Liver (tissue), 9 donors: ENCODE results near the gene PLLP. TPM values are rescaled to one million over a fixed set of nuclear protein-coding genes. Genes with fewer than 3 reads are reported as not detected.

Experiments used
- DNase-seq: peaks from one replicate; pipeline ENCODE4 v3.0.0-alpha.2; 2017; ENCODE audit warnings: low spot score
- H3K27ac ChIP-seq, 2 donors: one replicate each; pipeline ENCODE4 v1.7.0; 2013; ENCODE audit warnings: inconsistent platforms in 2 of 2, low read length in 2 of 2, control low read depth in 1 of 2, low read depth in 1 of 2, mild to moderate bottlenecking in 1 of 2
- H3K27me3 ChIP-seq, 4 donors: one replicate each; pipeline versions ENCODE4 v1.6.1 to v1.7.0; 2013; ENCODE audit warnings: low read length in 3 of 4, inconsistent platforms in 1 of 4, mild to moderate bottlenecking in 1 of 4, moderate library complexity in 1 of 4; ENCODE audit not compliant: control insufficient read depth in 4 of 4, insufficient read depth in 4 of 4
- H3K36me3 ChIP-seq, 4 donors: one replicate each; pipeline versions ENCODE4 v1.6.1 to v1.7.0; 2013; ENCODE audit warnings: low read length in 3 of 4, mild to moderate bottlenecking in 3 of 4, low read depth in 1 of 4, moderate library complexity in 1 of 4; ENCODE audit not compliant: control insufficient read depth in 4 of 4, insufficient read depth in 3 of 4
- H3K4me1 ChIP-seq, 4 donors: one replicate each; pipeline versions ENCODE4 v1.6.1 to v1.7.0; 2013; ENCODE audit warnings: low read length in 3 of 4, mild to moderate bottlenecking in 3 of 4, moderate library complexity in 1 of 4; ENCODE audit not compliant: control insufficient read depth in 4 of 4, insufficient read depth in 4 of 4
- H3K4me3 ChIP-seq, 3 donors: one replicate each; pipeline versions ENCODE4 v1.6.1 to v1.7.0; 2013; ENCODE audit warnings: low read length in 3 of 3, control low read depth in 1 of 3, low read depth in 1 of 3, mild to moderate bottlenecking in 1 of 3
- H3K9ac ChIP-seq, 2 donors: one replicate each; pipeline ENCODE4 v1.7.0; 2013; ENCODE audit warnings: low read length in 2 of 2, mild to moderate bottlenecking in 2 of 2, moderate library complexity in 2 of 2, control low read depth in 1 of 2, low read depth in 1 of 2
- H3K9me3 ChIP-seq, 4 donors: one replicate each; pipeline versions ENCODE4 v1.6.1 to v1.7.0; 2013; ENCODE audit warnings: low read length in 3 of 4; ENCODE audit not compliant: control insufficient read depth in 4 of 4
- EGR1 ChIP-seq, 2 donors: IDR thresholded peaks; 2 replicates each; pipeline ENCODE4 v1.6.1; 2016 to 2018; ENCODE audit warnings: antibody characterized with exemption in 2 of 2, low read depth in 2 of 2
- FOXA1 ChIP-seq: IDR thresholded peaks from 2 replicates; pipeline ENCODE4 v1.6.1; 2016; ENCODE audit warnings: antibody characterized with exemption
- GABPA ChIP-seq, 2 donors: IDR thresholded peaks in 1 of 2; conservative IDR thresholded peaks in 1 of 2; 2 replicates each; pipeline ENCODE4 v1.6.1; 2016; ENCODE audit warnings: antibody characterized with exemption in 2 of 2, mild to moderate bottlenecking in 1 of 2, moderate library complexity in 1 of 2
- HNF4A ChIP-seq, 2 donors: conservative IDR thresholded peaks; 2 replicates each; pipeline ENCODE4 v1.6.1; 2016; ENCODE audit warnings: antibody characterized with exemption in 2 of 2, mild to moderate bottlenecking in 2 of 2
- HNF4G ChIP-seq: IDR thresholded peaks from 2 replicates; pipeline ENCODE4 v1.6.1; 2016; ENCODE audit warnings: antibody characterized with exemption
- NR2F2 ChIP-seq: IDR thresholded peaks from 2 replicates; pipeline ENCODE4 v1.6.1; 2016; ENCODE audit warnings: antibody characterized with exemption
- SP1 ChIP-seq: IDR thresholded peaks from 2 replicates; pipeline ENCODE4 v1.6.1; 2018; ENCODE audit warnings: antibody characterized with exemption, mild to moderate bottlenecking
- TAF1 ChIP-seq: conservative IDR thresholded peaks from 2 replicates; pipeline ENCODE4 v1.6.1; 2016; ENCODE audit warnings: antibody characterized with exemption, mild to moderate bottlenecking
- YY1 ChIP-seq: IDR thresholded peaks from 2 replicates; pipeline ENCODE4 v1.6.1; 2016; ENCODE audit warnings: antibody characterized with exemption, mild to moderate bottlenecking
- WGBS: extraction: QIAGEN DNeasy Blood & Tissue Kit; methylation state at CpG from one replicate; pipeline ENCODE4 v1.1.7; 2013; 5-methylcytosine and 5-hydroxymethylcytosine counted together
- polyA plus RNA-seq, 2 donors: library from polyadenylated mRNA; stranded (reverse) in 1 of 2; unstranded in 1 of 2; fragments of 200-250 nt in 1 of 2; fragments of >200 nt in 1 of 2; fragmentation: Nextera tagmentation in 1 of 2; extraction: Ambion mirVana in 1 of 2; gene quantifications; one replicate each; pipeline versions ENCODE4 v1.2.1 to v1.2.3, GENCODE V29; 2013 to 2015
- total RNA-seq, 2 donors: library from RNA; depleted of rRNA; stranded (reverse); fragments of >200 nt; gene quantifications; one replicate each; pipeline ENCODE4 v1.2.3, GENCODE V29; 2014
- TF ChIP-seq, protein P1 (sequence below): IDR thresholded peaks from 2 replicates; pipeline ENCODE4 v1.6.1; 2016; ENCODE audit warnings: antibody characterized with exemption
- TF ChIP-seq, protein P2 (sequence below): IDR thresholded peaks from 2 replicates; pipeline ENCODE4 v1.6.1; 2016; ENCODE audit warnings: antibody characterized with exemption
- TF ChIP-seq, protein P3 (sequence below): fragments of 150-350 bp; IDR thresholded peaks from 2 replicates; pipeline ENCODE4 v1.5.1; 2017; ENCODE audit warnings: improper control_type of control experiment, low read depth, low read length; ENCODE audit not compliant: missing input control
- TF ChIP-seq, protein P4 (sequence below): IDR thresholded peaks from 2 replicates; pipeline ENCODE4 v1.6.1; 2016; ENCODE audit warnings: antibody characterized with exemption, mild to moderate bottlenecking
- TF ChIP-seq, protein P5 (sequence below): IDR thresholded peaks from 2 replicates; pipeline ENCODE4 v1.6.1; 2016; ENCODE audit warnings: antibody characterized with exemption
- donor health status: healthy.
- donor health status: healthy.
- donor health status: healthy.
- donor health status: healthy.
- donor health status: healthy.

PLLP gene
- total and polyA plus RNA-seq, 4 donors, result 1.4 to 5.2 (median 2.7) TPM

DNA sequence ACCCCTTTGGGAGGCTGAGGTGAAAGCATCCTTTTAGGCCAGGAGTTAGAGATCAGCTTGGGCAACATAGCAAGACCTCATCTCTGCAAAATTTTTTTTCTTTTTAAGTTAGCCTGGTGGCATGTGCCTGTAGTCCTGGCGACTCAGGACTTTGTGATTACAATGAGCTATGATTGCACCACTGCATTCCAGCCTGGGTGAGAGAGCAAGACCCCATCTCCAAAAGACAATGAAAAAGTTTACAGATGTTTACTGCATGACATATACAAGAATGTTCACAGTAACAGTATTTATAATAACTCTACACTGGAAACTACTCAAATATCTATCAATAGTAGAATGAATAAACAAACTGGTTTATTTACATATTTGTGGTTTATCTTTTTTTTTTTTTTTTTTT lies 41.0 kb upstream of the PLLP start (continued):
- TF ChIP-seq, protein P1, sequence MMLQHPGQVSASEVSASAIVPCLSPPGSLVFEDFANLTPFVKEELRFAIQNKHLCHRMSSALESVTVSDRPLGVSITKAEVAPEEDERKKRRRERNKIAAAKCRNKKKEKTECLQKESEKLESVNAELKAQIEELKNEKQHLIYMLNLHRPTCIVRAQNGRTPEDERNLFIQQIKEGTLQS, result no peak
- no peak for TF ChIP-seq HNF4A (conservative IDR thresholded peaks at IDR 0.05)
- TF ChIP-seq, protein P2, sequence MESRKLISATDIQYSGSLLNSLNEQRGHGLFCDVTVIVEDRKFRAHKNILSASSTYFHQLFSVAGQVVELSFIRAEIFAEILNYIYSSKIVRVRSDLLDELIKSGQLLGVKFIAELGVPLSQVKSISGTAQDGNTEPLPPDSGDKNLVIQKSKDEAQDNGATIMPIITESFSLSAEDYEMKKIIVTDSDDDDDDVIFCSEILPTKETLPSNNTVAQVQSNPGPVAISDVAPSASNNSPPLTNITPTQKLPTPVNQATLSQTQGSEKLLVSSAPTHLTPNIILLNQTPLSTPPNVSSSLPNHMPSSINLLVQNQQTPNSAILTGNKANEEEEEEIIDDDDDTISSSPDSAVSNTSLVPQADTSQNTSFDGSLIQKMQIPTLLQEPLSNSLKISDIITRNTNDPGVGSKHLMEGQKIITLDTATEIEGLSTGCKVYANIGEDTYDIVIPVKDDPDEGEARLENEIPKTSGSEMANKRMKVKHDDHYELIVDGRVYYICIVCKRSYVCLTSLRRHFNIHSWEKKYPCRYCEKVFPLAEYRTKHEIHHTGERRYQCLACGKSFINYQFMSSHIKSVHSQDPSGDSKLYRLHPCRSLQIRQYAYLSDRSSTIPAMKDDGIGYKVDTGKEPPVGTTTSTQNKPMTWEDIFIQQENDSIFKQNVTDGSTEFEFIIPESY, result no peak

DNA sequence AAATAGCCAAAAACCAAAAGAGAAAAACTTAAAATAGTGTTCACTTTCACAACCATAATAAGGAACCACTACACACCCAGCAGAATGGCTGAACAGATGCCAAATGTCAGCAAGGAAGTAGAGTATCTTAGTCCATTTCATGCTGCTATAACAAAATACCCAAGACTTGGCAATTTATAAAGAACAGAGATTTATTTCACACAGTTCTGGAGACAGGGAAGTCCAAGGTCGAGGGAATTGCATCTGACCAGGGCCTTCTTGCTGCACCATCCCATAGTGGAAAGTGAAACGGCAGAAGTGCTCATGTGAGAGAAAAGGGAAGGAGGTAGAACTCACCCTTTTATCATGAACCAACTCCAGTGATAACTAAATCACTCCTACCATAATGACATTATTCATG lies 40.3 kb upstream of the PLLP start:
- DNase-seq, result no peak
- 71% methylated on average over 2 of the region's 2 CpGs for WGBS
- H3K36me3 ChIP-seq, result no peaks in the 10 kb centered on the region
- no peaks in the 10 kb centered on the region for H3K4me1 ChIP-seq
- no peaks in the 10 kb centered on the region for H3K27me3 ChIP-seq
- no peak overlapping the region for H3K27ac ChIP-seq
- H3K9ac ChIP-seq, result no peak overlapping the region
- TF ChIP-seq, protein P3, sequence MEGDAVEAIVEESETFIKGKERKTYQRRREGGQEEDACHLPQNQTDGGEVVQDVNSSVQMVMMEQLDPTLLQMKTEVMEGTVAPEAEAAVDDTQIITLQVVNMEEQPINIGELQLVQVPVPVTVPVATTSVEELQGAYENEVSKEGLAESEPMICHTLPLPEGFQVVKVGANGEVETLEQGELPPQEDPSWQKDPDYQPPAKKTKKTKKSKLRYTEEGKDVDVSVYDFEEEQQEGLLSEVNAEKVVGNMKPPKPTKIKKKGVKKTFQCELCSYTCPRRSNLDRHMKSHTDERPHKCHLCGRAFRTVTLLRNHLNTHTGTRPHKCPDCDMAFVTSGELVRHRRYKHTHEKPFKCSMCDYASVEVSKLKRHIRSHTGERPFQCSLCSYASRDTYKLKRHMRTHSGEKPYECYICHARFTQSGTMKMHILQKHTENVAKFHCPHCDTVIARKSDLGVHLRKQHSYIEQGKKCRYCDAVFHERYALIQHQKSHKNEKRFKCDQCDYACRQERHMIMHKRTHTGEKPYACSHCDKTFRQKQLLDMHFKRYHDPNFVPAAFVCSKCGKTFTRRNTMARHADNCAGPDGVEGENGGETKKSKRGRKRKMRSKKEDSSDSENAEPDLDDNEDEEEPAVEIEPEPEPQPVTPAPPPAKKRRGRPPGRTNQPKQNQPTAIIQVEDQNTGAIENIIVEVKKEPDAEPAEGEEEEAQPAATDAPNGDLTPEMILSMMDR, result no peak
- TF ChIP-seq SP1, result no peak
- TF ChIP-seq EGR1 (IDR thresholded peaks at IDR 0.05; ENCODE audit: low read depth in 2 of 2), result no peak
- TF ChIP-seq TAF1, result no peak
- no peak for TF ChIP-seq GABPA (IDR thresholded peaks at IDR 0.05 in 1 of 2, conservative IDR thresholded peaks at IDR 0.05 in 1 of 2)
- no peak for TF ChIP-seq HNF4G
- TF ChIP-seq, protein P2, result no peak
- TF ChIP-seq, protein P1, result no peak
- TF ChIP-seq NR2F2, result no peak
- TF ChIP-seq, protein P4, sequence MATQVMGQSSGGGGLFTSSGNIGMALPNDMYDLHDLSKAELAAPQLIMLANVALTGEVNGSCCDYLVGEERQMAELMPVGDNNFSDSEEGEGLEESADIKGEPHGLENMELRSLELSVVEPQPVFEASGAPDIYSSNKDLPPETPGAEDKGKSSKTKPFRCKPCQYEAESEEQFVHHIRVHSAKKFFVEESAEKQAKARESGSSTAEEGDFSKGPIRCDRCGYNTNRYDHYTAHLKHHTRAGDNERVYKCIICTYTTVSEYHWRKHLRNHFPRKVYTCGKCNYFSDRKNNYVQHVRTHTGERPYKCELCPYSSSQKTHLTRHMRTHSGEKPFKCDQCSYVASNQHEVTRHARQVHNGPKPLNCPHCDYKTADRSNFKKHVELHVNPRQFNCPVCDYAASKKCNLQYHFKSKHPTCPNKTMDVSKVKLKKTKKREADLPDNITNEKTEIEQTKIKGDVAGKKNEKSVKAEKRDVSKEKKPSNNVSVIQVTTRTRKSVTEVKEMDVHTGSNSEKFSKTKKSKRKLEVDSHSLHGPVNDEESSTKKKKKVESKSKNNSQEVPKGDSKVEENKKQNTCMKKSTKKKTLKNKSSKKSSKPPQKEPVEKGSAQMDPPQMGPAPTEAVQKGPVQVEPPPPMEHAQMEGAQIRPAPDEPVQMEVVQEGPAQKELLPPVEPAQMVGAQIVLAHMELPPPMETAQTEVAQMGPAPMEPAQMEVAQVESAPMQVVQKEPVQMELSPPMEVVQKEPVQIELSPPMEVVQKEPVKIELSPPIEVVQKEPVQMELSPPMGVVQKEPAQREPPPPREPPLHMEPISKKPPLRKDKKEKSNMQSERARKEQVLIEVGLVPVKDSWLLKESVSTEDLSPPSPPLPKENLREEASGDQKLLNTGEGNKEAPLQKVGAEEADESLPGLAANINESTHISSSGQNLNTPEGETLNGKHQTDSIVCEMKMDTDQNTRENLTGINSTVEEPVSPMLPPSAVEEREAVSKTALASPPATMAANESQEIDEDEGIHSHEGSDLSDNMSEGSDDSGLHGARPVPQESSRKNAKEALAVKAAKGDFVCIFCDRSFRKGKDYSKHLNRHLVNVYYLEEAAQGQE, result no peak
- TF ChIP-seq YY1, result no peak
- TF ChIP-seq FOXA1, result no peak
- TF ChIP-seq, protein P5, sequence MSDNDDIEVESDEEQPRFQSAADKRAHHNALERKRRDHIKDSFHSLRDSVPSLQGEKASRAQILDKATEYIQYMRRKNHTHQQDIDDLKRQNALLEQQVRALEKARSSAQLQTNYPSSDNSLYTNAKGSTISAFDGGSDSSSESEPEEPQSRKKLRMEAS, result no peak
- no peak overlapping the region for H3K4me3 ChIP-seq
- H3K9me3 ChIP-seq, result no peaks in the 10 kb centered on the region
